GM12872 (cell line): ENCODE results near the gene RAB3C.

ENCODE experiments used
- CTCF ChIP-seq: IDR thresholded peaks from 3 replicates; pipeline ENCODE4 v1.5.1; 2011; ENCODE audit warnings: low read depth, mild to moderate bottlenecking, low read length, moderate library complexity; ENCODE audit not compliant: insufficient read depth

RAB3C gene

GRCh38 chr5:58857609-58858008, 274.7 kb downstream of the RAB3C start:
- TF ChIP-seq CTCF: no peak

- no peak for TF ChIP-seq CTCF
Measured at GRCh38 chr5:58860680-58861079, 277.8 kb downstream of the RAB3C start.

- no peak for TF ChIP-seq CTCF
Measured at GRCh38 chr5:58868931-58869330, 286.1 kb downstream of the RAB3C start.

GRCh38 chr5:58871648-58872242, 288.9 kb downstream of the RAB3C start:
- peak; percentile 57 for TF ChIP-seq CTCF

- TF ChIP-seq CTCF: no peak
Measured at GRCh38 chr5:58872670-58873273, 289.9 kb downstream of the RAB3C start.

- TF ChIP-seq CTCF: no peak
Measured at GRCh38 chr5:58875599-58875998, 292.7 kb downstream of the RAB3C start.

DNA sequence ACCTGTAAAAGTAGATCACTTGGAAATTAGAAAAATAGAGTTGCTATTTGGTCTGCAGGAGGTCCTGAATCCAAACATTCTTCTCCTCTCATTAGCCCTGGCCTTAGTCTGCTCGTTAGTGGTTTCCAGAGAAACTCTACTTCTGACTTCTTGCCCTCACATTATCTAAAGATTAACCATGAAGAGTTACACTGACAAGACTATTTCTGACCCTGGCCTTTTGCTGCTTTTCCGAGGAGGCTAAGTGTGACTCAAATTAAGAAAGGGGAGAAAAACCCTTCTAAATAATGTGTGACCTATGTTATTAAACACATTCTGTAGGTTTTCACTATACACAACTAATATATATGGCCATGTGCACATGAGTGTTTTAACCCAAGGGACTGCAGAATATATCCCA, 302.4 kb downstream of the RAB3C start:
- no peak for TF ChIP-seq CTCF
